ENCODE measurements around the gene DNAH17.

The DNAH17 gene

DNA sequence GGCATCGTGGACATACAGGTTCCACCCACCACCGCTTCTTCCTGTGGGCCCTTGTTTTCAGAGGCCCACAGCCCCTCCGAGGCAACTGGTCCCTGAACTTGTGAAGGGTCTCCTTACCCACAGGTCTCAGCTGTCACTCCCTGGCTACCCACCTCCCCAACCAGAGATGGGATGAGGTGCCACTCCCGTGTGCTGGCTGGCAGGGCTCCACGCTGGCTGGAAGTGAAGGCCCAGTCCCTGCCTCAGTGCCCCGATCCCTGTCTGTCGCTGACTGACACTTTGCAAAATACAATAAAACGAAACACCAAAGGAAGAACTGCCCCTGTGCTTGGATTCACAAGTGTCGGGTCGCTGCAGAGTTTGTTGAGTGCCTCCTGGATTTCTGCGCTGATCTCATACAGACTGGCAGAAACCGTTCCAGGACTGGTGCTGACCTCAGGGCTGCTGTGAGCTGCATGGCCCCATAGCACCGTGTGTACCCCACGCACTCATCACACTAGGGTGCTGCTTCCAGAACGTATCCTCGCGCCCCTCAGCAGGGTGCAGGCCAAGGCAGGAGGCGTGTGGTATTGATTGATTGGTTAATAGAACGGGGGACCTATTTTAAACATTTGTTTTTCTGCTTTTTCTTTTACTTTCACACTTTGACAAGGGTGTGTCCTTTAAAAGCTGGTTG, 141.7 kb downstream of the DNAH17 start:
- no peak for DNase-seq (ENCODE audit: low read depth)
- no peak overlapping the region for H3K4me3 ChIP-seq (replicated peaks; ENCODE audit: low read depth, low read length)
- TF ChIP-seq, protein P1, sequence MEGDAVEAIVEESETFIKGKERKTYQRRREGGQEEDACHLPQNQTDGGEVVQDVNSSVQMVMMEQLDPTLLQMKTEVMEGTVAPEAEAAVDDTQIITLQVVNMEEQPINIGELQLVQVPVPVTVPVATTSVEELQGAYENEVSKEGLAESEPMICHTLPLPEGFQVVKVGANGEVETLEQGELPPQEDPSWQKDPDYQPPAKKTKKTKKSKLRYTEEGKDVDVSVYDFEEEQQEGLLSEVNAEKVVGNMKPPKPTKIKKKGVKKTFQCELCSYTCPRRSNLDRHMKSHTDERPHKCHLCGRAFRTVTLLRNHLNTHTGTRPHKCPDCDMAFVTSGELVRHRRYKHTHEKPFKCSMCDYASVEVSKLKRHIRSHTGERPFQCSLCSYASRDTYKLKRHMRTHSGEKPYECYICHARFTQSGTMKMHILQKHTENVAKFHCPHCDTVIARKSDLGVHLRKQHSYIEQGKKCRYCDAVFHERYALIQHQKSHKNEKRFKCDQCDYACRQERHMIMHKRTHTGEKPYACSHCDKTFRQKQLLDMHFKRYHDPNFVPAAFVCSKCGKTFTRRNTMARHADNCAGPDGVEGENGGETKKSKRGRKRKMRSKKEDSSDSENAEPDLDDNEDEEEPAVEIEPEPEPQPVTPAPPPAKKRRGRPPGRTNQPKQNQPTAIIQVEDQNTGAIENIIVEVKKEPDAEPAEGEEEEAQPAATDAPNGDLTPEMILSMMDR (IDR thresholded peaks at IDR 0.05; ENCODE audit: low read length, missing control alignments), result no peak

DNA sequence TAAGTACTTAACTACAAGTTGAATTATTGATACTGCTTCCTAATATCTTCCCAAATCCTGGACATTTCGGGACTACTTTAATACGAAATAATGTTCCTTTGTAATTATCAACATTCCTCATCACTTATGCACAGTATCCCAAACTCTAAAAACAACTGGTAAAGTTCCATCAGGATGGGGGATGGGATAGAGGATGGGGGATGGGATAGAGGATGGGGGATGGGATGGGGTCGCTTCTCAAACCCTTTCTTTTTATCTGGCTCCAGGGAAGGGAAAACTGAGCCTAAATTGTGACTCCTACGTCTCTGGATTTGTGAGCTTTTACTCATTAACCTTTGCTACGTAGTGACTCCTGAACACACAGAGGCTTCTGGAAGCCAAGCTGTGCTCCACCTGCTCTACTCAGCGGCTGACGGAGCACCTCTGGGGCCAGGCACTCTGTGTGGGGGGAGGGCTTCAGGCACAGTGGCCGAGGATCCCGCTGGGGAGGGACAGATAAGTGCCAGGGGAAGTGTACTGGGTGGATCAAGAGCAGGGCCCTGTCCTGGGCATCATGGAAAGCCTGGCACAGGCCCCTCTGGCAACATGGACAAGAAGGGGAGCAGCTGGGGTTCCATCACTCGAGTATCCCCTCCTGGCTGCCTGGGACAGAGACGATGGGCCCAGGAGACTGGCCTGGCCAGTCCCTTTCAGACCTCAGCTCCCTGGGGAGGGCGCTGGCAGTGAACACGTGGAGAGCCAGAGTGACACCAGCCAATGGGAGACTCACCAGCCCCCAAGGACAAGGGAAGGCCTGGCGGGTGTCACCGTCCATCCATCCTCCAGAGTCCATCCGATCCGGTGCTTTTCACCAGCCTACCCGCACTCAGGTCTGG, 142.5 kb downstream of the DNAH17 start:
- TF ChIP-seq, protein P1 (IDR thresholded peaks at IDR 0.05; ENCODE audit: low read length, missing control alignments), result no peak
- H3K4me3 ChIP-seq (replicated peaks; ENCODE audit: low read depth, low read length), result no peak overlapping the region
- DNase-seq (ENCODE audit: low read depth), result no peak

DNA sequence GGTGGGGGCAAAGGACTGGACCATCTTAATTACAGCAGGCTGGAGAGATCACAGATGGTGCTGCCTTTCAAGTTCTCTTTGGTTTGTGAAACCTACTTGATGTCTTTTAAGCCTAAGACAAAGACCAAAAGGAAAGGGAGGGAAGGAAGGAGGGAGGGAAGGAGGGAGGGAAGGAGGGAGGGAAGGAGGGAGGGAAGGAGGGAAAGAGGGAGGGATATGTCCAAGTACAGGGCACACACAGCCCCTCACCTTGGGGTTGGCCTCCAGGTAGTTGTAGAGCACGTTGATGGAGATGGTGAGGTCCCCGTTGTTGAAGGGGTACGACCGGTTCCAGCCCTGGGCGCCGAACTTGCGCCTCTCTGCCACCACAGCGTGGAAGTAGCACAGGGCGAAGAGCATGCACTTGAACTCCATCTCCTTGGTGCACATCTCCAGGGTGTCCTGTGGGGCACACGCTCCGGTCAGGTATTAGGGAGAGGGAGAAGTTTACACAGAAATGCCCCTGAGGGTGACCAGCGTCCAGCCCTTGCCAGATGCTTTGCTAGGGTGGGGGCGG, 143.3 kb downstream of the DNAH17 start:
- no peak for DNase-seq (ENCODE audit: low read depth)
- no peak overlapping the region for H3K4me3 ChIP-seq (replicated peaks; ENCODE audit: low read depth, low read length)
- TF ChIP-seq, protein P1 (IDR thresholded peaks at IDR 0.05; ENCODE audit: low read length, missing control alignments), result no peak

DNA sequence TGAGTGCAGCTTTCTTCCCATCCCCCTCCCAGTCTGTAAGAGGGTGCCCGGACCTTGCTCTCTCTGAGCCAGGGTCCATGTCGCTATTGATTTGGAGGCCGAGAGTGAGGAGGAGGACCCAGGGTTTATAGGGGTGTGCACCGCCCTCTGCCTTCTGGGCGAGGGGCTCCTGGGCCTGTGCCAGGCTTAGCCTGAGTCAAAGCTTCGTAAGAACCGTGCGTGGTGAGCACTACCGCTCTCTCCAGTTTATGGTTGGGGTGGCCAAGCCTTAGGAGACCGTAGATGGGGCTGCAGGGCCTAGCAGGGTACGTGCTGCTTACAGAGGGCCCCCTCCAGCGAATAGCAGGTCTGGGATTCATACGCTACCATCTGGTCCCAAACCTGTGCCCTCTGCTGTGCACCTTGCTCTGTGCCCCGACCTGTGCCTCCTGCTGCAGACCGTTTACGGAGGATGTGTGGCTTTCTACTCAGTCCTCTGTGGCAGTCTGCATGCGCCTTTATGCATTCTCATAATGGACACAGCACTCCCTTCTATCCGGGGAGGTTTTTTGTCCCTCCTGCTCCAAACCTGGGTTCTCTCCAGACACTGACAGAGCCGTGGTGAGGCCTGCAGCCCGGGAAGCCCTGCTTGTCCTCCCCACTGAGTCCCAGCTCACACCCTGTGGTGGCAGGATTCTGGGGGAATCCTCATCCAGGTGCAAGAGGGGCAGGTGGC, 144.0 kb downstream of the DNAH17 start:
- no peak overlapping the region for H3K4me3 ChIP-seq (replicated peaks; ENCODE audit: low read depth, low read length)
- no peak for DNase-seq (ENCODE audit: low read depth)
- TF ChIP-seq, protein P1 (IDR thresholded peaks at IDR 0.05; ENCODE audit: low read length, missing control alignments), result no peak

DNA sequence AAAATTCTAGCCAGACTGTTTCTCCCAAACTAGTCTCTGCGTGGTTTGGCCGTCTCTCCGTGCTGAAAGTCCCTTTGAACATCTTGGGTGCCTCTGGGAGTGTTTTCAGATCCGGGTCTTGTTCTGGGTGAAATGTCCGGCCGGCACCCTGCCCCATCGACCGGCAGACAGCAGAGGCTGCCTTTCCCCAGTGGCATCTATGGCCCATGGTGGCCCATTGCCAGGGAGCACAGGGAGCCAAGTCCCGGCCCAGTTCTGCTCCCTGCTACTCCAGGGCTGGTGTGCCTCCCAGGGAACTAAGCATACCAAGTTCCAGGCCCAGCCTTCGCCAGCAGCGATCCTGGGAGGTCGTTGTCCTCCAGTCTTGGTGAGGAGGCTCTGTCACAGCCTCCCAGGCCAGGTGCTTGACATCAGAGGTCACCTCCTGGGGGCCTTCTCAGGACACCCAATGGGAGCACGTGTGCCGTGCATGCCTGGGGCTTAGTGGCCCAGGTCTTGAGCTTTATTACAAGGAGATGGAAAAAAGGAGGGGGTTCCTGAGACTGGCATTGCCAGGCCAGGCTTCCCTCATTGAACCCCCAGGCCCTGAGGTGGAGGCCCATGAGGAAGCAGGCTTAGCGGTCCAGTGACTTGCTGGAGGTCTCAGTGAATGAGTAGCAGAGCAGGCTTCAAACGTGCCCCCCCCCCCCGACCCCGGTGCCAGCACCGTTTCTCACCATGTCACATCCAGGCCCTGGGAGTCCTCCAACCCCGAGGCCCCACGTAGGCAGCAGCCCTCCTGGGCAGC, 144.8 kb downstream of the DNAH17 start:
- H3K4me3 ChIP-seq (replicated peaks; ENCODE audit: low read depth, low read length), result no peak overlapping the region
- DNase-seq (ENCODE audit: low read depth), result no peak
- TF ChIP-seq, protein P1 (IDR thresholded peaks at IDR 0.05; ENCODE audit: low read length, missing control alignments), result no peak

DNA sequence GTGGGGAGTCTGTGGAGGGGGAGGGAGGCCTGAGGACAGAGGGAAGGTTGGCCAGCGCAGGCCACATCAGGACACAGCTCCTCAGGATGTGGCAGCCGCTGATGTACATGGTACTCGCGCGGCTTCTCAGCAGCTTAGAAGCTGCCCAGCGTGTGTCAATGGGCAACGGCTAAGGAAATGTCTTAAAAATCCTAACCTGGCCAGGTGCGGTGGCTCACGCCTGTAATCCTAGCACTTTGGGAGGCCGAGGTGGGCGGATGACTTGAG, 145.6 kb downstream of the DNAH17 start:
- H3K4me3 ChIP-seq (replicated peaks; ENCODE audit: low read depth, low read length), result no peak overlapping the region
- DNase-seq (ENCODE audit: low read depth), result no peak
- TF ChIP-seq, protein P1 (IDR thresholded peaks at IDR 0.05; ENCODE audit: low read length, missing control alignments), result no peak
